Measurements from ENCODE around the gene FLOT1.

Gene FLOT1

GRCh38 chr6:30690403-30691207 lies 51.9 kb downstream of the FLOT1 start, which contains the start of gene NRM:
TSS of gene NRM (minus strand) at chr6:30690984. CDS start at chr6:30690974, 10 bp downstream.
- peak within 1 kb of the TSS; percentile 82 for H3K4me2 ChIP-seq (ENCODE audit: low read length)
- no peaks in the 10 kb centered on the region for H3K27me3 ChIP-seq (ENCODE audit: control insufficient read depth, low read length)
- H3K4me3 ChIP-seq (ENCODE audit: low read length): peak within 1 kb of the TSS; percentile 88
- peaks cover 45% of the 10 kb centered on the region for H3K79me2 ChIP-seq (ENCODE audit: control insufficient read depth, low read length)
- peaks cover 13% of the 10 kb centered on the region for H3F3A ChIP-seq (ENCODE audit: control insufficient read depth, insufficient read depth)
- no peaks in the 10 kb centered on the region for H3K9me3 ChIP-seq (ENCODE audit: control insufficient read depth, insufficient read depth, low read length)
- H3K9me2 ChIP-seq (replicated peaks; ENCODE audit: control insufficient read depth, low read length): no peaks in the 10 kb centered on the region
- peaks cover 43% of the 10 kb centered on the region for H3K4me1 ChIP-seq (ENCODE audit: control insufficient read depth, low read length)
- H3K36me3 ChIP-seq (ENCODE audit: control insufficient read depth, low read length): peaks cover 30% of the 10 kb centered on the region
- no peaks in the 10 kb centered on the region for H4K20me1 ChIP-seq (ENCODE audit: control insufficient read depth, insufficient read depth, low read depth, low read length)
- peak within 1 kb of the TSS; percentile 90 for H3K27ac ChIP-seq (ENCODE audit: low read depth, low read length)
- TF ChIP-seq CTCF (IDR thresholded peaks at IDR 0.05; ENCODE audit: low read depth, low read length, poor library complexity, severe bottlenecking): no peak
- TF ChIP-seq EZH2phosphoT487 (IDR thresholded peaks at IDR 0.05; ENCODE audit: borderline replicate concordance, low read length): no peak

DNA sequence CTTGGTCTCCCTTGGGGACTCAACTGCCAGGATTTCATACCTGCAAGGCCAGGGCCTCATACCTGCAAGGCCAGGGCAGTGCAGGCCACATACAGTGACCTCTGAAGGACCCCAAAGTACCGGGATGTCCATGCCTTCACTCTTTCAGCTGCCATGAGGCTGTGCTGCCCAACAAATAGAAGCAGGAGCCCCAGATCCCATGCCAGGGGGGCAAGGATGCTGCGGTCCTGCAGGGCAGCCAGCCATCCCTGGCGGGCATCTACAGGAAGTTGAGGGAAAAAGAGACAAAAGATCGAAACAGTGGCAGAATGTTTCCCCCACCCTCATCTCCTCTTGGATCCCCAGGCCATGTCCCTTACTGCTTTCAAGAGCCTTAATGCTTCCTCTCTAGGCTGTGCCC lies 52.5 kb downstream of the FLOT1 start:
- Histone ChIP-seq H3K4me1 (ENCODE audit: control insufficient read depth, low read length) (peaks cover 43% of the 10 kb centered on the region), H4K20me1 (ENCODE audit: control insufficient read depth, insufficient read depth, low read depth, low read length) (no peaks in the 10 kb centered on the region), H3K27me3 (ENCODE audit: control insufficient read depth, low read length) (no peaks in the 10 kb centered on the region), H3K79me2 (ENCODE audit: control insufficient read depth, low read length) (peaks cover 51% of the 10 kb centered on the region), H3K27ac (ENCODE audit: low read depth, low read length) (peak overlapping the region; percentile 90), H3F3A (ENCODE audit: control insufficient read depth, insufficient read depth) (peaks cover 15% of the 10 kb centered on the region), H3K9me3 (ENCODE audit: control insufficient read depth, insufficient read depth, low read length) (no peaks in the 10 kb centered on the region), H3K9me2 (replicated peaks; ENCODE audit: control insufficient read depth, low read length) (no peaks in the 10 kb centered on the region), H3K36me3 (ENCODE audit: control insufficient read depth, low read length) (peaks cover 36% of the 10 kb centered on the region), H3K4me3 (ENCODE audit: low read length) (peak overlapping the region; percentile 88), H3K4me2 (ENCODE audit: low read length) (peak overlapping the region; percentile 82)
- TF ChIP-seq CTCF (IDR thresholded peaks at IDR 0.05; ENCODE audit: low read depth, low read length, poor library complexity, severe bottlenecking): no peak
- TF ChIP-seq EZH2phosphoT487 (IDR thresholded peaks at IDR 0.05; ENCODE audit: borderline replicate concordance, low read length): no peak

- Histone ChIP-seq H3K9me3 (ENCODE audit: control insufficient read depth, insufficient read depth, low read length) (no peaks in the 10 kb centered on the region), H4K20me1 (ENCODE audit: control insufficient read depth, insufficient read depth, low read depth, low read length) (no peaks in the 10 kb centered on the region), H3F3A (ENCODE audit: control insufficient read depth, insufficient read depth) (peaks cover 18% of the 10 kb centered on the region), H3K9me2 (replicated peaks; ENCODE audit: control insufficient read depth, low read length) (no peaks in the 10 kb centered on the region), H3K36me3 (ENCODE audit: control insufficient read depth, low read length) (peaks cover 42% of the 10 kb centered on the region), H3K27me3 (ENCODE audit: control insufficient read depth, low read length) (no peaks in the 10 kb centered on the region), H3K4me3 (ENCODE audit: low read length) (peak overlapping the region; percentile 88), H3K4me1 (ENCODE audit: control insufficient read depth, low read length) (peaks cover 43% of the 10 kb centered on the region), H3K27ac (ENCODE audit: low read depth, low read length) (peak overlapping the region; percentile 90), H3K79me2 (ENCODE audit: control insufficient read depth, low read length) (peaks cover 59% of the 10 kb centered on the region), H3K4me2 (ENCODE audit: low read length) (peak overlapping the region; percentile 82)
- no peak for TF ChIP-seq EZH2phosphoT487 (IDR thresholded peaks at IDR 0.05; ENCODE audit: borderline replicate concordance, low read length)
- TF ChIP-seq CTCF (IDR thresholded peaks at IDR 0.05; ENCODE audit: low read depth, low read length, poor library complexity, severe bottlenecking): no peak
Observed at GRCh38 chr6:30689022-30689865, 53.2 kb downstream of the FLOT1 start.
